ENCODE measurements around the gene EBLN1. TPM values are rescaled to one million over a fixed set of nuclear protein-coding genes. Genes with fewer than 3 reads are reported as not detected.

Gene EBLN1
- total RNA-seq, 2 experiments from 2014 or later: not detected

DNA sequence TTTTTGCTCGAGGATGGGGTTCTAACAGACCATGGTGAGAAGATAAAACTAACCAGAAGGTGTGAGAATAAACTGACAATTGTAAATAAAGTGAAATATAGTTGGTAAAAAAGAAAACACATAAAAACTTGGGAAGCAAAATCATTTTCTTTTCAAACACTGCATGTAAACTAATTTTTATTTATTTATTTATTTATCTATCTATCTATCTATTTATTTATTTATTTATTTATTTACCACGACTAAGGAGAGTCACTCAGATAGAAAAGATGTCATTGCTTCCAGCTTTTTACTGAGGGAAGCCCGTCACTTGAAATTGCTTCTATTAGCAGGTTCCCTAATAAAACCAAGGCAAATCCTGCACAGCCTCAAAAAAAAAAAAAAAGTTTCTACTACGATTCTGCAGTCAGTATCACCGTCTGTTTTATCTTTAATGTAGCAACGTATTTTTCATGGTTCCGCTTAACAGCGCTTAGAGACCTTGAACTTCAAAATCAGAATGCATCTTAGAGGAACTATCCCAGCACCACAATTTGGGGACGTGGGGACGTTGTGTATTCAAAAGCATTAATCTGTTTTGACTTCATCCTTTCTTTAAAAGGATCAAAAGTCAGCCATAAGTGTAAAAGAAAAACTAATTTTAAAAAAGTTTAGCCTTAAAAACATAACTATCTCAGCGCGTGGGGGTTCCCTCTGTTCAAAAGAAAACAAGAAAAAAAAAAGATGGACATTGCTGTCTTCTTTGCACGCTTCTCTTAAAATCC is 33.3 kb upstream of the EBLN1 start:
- no peaks in the 10 kb centered on the region for H3K9me3 Mint-ChIP-seq
- intact Hi-C loops (cut with DNase I, micrococcal nuclease): loop anchor here (1.0 to 10.0 kb wide), 9 partner anchors 22 to 734 kb away; partner anchors contain the start of genes COMMD3 (in 2 of the 2), DNAJC1 (in 1 of the 2) and SKIDA1 (in 1 of the 2)
- H3K4me1 Mint-ChIP-seq (ENCODE audit: low read depth): peaks cover 59% of the 10 kb centered on the region
- DNase-seq: peak in 4 of 14 experiments; percentile 17 to 53 (median 46)
- H3K27ac Mint-ChIP-seq: peak overlapping the region; percentile 97
- ATAC-seq (ENCODE audit: poor library complexity): no peak
- peaks cover 16% of the 10 kb centered on the region for H3K36me3 Mint-ChIP-seq (ENCODE audit: low read depth)
- TF ChIP-seq, protein P1, sequence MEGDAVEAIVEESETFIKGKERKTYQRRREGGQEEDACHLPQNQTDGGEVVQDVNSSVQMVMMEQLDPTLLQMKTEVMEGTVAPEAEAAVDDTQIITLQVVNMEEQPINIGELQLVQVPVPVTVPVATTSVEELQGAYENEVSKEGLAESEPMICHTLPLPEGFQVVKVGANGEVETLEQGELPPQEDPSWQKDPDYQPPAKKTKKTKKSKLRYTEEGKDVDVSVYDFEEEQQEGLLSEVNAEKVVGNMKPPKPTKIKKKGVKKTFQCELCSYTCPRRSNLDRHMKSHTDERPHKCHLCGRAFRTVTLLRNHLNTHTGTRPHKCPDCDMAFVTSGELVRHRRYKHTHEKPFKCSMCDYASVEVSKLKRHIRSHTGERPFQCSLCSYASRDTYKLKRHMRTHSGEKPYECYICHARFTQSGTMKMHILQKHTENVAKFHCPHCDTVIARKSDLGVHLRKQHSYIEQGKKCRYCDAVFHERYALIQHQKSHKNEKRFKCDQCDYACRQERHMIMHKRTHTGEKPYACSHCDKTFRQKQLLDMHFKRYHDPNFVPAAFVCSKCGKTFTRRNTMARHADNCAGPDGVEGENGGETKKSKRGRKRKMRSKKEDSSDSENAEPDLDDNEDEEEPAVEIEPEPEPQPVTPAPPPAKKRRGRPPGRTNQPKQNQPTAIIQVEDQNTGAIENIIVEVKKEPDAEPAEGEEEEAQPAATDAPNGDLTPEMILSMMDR (IDR thresholded peaks at IDR 0.05): no peak
- H3K4me3 ChIP-seq (ENCODE audit: low read length): peak overlapping the region; percentile 76
- peak overlapping the region; percentile 96 for H3K4me3 Mint-ChIP-seq
- H3K36me3 ChIP-seq (ENCODE audit: insufficient read depth, low read length): no peaks in the 10 kb centered on the region
- H3K4me1 ChIP-seq (ENCODE audit: insufficient read depth, low read length): peaks cover 10% of the 10 kb centered on the region
- H3K27me3 ChIP-seq (ENCODE audit: control insufficient read depth in 1 of 2, insufficient read depth in 2 of 2, low read length in 2 of 2): peaks cover 0 to 7% of the 10 kb centered on the region in 2 experiments
- H3K9me3 ChIP-seq (ENCODE audit: control insufficient read depth in 1 of 2, insufficient read depth in 1 of 2, low read length in 2 of 2): peaks cover 0 to 5% of the 10 kb centered on the region in 2 experiments
- POLR2A ChIA-PET: no interaction called here
- peaks cover 21% of the 10 kb centered on the region for H3K27me3 Mint-ChIP-seq
- peak overlapping the region; percentile 71 to 76 for H3K27ac ChIP-seq (ENCODE audit: low read depth in 1 of 2, low read length in 2 of 2)
- CTCF ChIA-PET: no interaction called here

DNA sequence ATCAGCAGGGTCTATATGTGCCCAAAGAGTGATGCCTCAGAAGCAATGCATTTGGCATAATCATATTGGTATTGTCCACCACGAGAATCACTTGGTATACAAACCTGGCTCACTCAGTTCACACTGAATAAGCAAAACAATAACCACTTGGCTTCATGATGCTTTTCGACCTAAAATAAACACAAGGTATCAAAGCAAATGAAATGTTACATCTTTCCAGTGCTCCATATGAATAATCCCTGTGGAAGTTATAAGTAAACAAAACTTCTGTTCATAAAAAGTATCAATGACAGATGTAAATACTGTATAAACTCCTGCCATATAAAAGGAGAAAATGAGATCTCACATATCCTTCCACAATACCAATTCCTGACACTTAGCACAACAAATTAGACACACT is 29.8 kb upstream of the EBLN1 start:
- no peak for ATAC-seq (ENCODE audit: poor library complexity)
- H3K9me3 Mint-ChIP-seq: no peaks in the 10 kb centered on the region
- H3K4me1 Mint-ChIP-seq (ENCODE audit: low read depth): peaks cover 41% of the 10 kb centered on the region
- intact Hi-C loops (cut with DNase I, micrococcal nuclease): loop anchor here (1.0 to 5.0 kb wide), 3 partner anchors 17 to 710 kb away; no protein-coding TSS in a partner anchor
- ChIA-PET CTCF (no interaction called here), POLR2A (interaction anchor here (1.2 kb wide), 1 partner anchor 18 kb away, joined by 3 read pairs; no protein-coding TSS in a partner anchor)
- peak overlapping the region; percentile 42 for H3K4me3 Mint-ChIP-seq
- Histone ChIP-seq H3K9me3 (ENCODE audit: control insufficient read depth in 1 of 2, insufficient read depth in 1 of 2, low read length in 2 of 2) (no peaks in the 10 kb centered on the region), H3K4me1 (ENCODE audit: insufficient read depth, low read length) (no peaks in the 10 kb centered on the region), H3K4me3 (ENCODE audit: low read length) (no peak overlapping the region), H3K27ac (ENCODE audit: low read depth in 1 of 2, low read length in 2 of 2) (peak overlapping the region; percentile 17 to 31), H3K36me3 (ENCODE audit: insufficient read depth, low read length) (no peaks in the 10 kb centered on the region), H3K27me3 (ENCODE audit: control insufficient read depth in 1 of 2, insufficient read depth in 2 of 2, low read length in 2 of 2) (no peaks in the 10 kb centered on the region)
- peak overlapping the region; percentile 80 for H3K27ac Mint-ChIP-seq
- peaks cover 5% of the 10 kb centered on the region for H3K27me3 Mint-ChIP-seq
- TF ChIP-seq, protein P1 (IDR thresholded peaks at IDR 0.05): no peak
- no peak for DNase-seq
- peaks cover 11% of the 10 kb centered on the region for H3K36me3 Mint-ChIP-seq (ENCODE audit: low read depth)

DNA sequence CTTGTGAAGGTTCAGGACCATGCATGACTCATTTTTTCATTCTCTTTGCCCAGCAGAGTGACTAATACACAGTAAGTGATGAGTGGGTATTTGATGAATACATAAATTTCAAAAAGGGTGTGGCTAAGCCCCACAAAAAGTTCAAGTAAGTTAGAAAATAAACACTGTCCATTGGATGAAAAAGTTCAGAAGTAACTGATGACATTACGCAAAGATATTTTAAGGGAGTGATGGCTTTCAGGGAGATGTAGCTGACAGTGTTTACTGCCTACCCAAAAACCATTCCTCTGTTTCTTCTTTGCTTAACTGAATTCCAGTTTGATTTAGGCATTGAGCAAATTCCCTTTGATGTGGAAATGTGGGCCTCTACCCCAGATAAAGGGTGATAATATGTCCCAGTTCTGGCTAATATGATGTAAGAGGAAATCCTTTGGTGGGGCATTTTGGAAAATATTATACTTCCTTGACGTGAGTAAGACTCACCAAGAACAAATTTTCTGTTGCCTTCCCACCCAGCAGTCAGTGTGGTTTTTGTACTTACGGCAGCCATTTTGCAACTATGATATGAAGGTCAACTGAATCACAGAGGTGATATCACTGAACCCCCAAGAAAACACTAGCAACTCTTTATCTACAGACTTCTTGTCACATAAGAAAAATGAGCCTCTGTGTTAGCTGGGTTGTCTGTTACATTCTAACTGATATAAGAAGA is 29.0 kb upstream of the EBLN1 start:
- no peaks in the 10 kb centered on the region for H3K36me3 ChIP-seq (ENCODE audit: insufficient read depth, low read length)
- no peaks in the 10 kb centered on the region for H3K9me3 ChIP-seq (ENCODE audit: control insufficient read depth in 1 of 2, insufficient read depth in 1 of 2, low read length in 2 of 2)
- ATAC-seq (ENCODE audit: poor library complexity): peak; percentile 74
- no peaks in the 10 kb centered on the region for H3K27me3 ChIP-seq (ENCODE audit: control insufficient read depth in 1 of 2, insufficient read depth in 2 of 2, low read length in 2 of 2)
- H3K4me3 Mint-ChIP-seq: peak overlapping the region; percentile 42
- no peak overlapping the region for H3K4me3 ChIP-seq (ENCODE audit: low read length)
- peaks cover 7% of the 10 kb centered on the region for H3K36me3 Mint-ChIP-seq (ENCODE audit: low read depth)
- peak in 7 of 14 experiments; percentile 8 to 78 (median 53) for DNase-seq
- peaks cover 37% of the 10 kb centered on the region for H3K4me1 Mint-ChIP-seq (ENCODE audit: low read depth)
- no peaks in the 10 kb centered on the region for H3K9me3 Mint-ChIP-seq
- H3K27ac Mint-ChIP-seq: peak overlapping the region; percentile 80
- H3K27me3 Mint-ChIP-seq: peaks cover 2% of the 10 kb centered on the region
- H3K4me1 ChIP-seq (ENCODE audit: insufficient read depth, low read length): no peaks in the 10 kb centered on the region
- peak overlapping the region; percentile 17 to 31 for H3K27ac ChIP-seq (ENCODE audit: low read depth in 1 of 2, low read length in 2 of 2)
- intact Hi-C loops (cut with DNase I, micrococcal nuclease): loop anchor here (1.0 to 5.0 kb wide), 3 partner anchors 17 to 710 kb away; no protein-coding TSS in a partner anchor
- POLR2A ChIA-PET: interaction anchor here (1.1 to 2.5 kb wide), 4 partner anchors 7 to 190 kb away, joined by 3 to 5 read pairs (median 4); partner anchors contain the start of gene COMMD3
- TF ChIP-seq, protein P1 (IDR thresholded peaks at IDR 0.05): no peak
- CTCF ChIA-PET: no interaction called here

Data from CD4-positive, alpha-beta T cell (primary cell).